SU-DHL-6 (cell line): ENCODE measurements around the gene ATP13A3.

ENCODE experiments used
- H2AFZ ChIP-seq: fragments of 200-600 bp; sonication (generic); 2 replicates; pipeline ENCODE4 v1.6.1; 2014; ENCODE audit warnings: low read depth, mild to moderate bottlenecking, moderate library complexity, mixed read lengths, antibody characterized with exemption, low read length; ENCODE audit not compliant: severe bottlenecking
- H3F3A ChIP-seq: fragments of 200-600 bp; shearing (Covaris generic); 2 replicates; pipeline ENCODE4 v1.6.0; 2016; ENCODE audit warnings: antibody characterized with exemption, mild to moderate bottlenecking; ENCODE audit not compliant: insufficient read depth
- H3K27ac ChIP-seq: fragments of 200-600 bp; sonication (generic); 2 replicates; pipeline ENCODE4 v1.5.1; 2016; ENCODE audit warnings: low read depth, mild to moderate bottlenecking, low read length, moderate library complexity, mixed read lengths
- H3K27me3 ChIP-seq: fragments of 200-600 bp; sonication (generic), shearing (Covaris generic); 2 replicates; pipeline ENCODE4 v1.6.0; 2014; ENCODE audit warnings: mild to moderate bottlenecking, low read length
- H3K36me3 ChIP-seq: fragments of 200-600 bp; sonication (generic); 2 replicates; pipeline ENCODE4 v1.6.1; 2014; ENCODE audit warnings: mild to moderate bottlenecking, low read length, mixed read lengths
- H3K4me2 ChIP-seq: fragments of 300-600, 200-600 bp; shearing (Covaris generic), sonication (generic); 2 replicates; pipeline ENCODE4 v1.6.0; 2014; ENCODE audit warnings: low read length, low read depth, mild to moderate bottlenecking; ENCODE audit not compliant: poor library complexity, severe bottlenecking
- H3K4me3 ChIP-seq: fragments of 200-600 bp; sonication (generic); 2 replicates; pipeline ENCODE4 v1.5.1; 2014; ENCODE audit warnings: antibody characterized with exemption, low read length, mild to moderate bottlenecking, mixed read lengths; ENCODE audit not compliant: insufficient read depth, poor library complexity, severe bottlenecking
- H3K79me2 ChIP-seq: fragments of 200-600 bp; sonication (generic); 2 replicates; pipeline ENCODE4 v1.6.1; 2014; ENCODE audit warnings: mild to moderate bottlenecking, low read length, moderate library complexity; ENCODE audit not compliant: insufficient read depth
- H3K9ac ChIP-seq: fragments of 200-600 bp; sonication (generic); 2 replicates; pipeline ENCODE4 v1.7.0; 2014; ENCODE audit warnings: mild to moderate bottlenecking, low read length
- H3K9me2 ChIP-seq: fragments of 200-600 bp; sonication (generic); replicated peaks from 2 replicates; pipeline ENCODE4 v1.6.1; 2014; ENCODE audit warnings: low read length; ENCODE audit not compliant: insufficient read depth
- H3K9me3 ChIP-seq: fragments of 200-600 bp; sonication (generic); 2 replicates; pipeline ENCODE4 v1.6.1; 2014; ENCODE audit warnings: low read length, mixed read lengths; ENCODE audit not compliant: insufficient read depth
- H4K20me1 ChIP-seq: fragments of 200-600 bp; sonication (generic); 2 replicates; pipeline ENCODE4 v1.6.1; 2014; ENCODE audit warnings: low read depth, mild to moderate bottlenecking, antibody characterized with exemption, low read length, moderate library complexity, mixed read lengths
- CTCF ChIP-seq: fragments of 200-600 bp; sonication (generic); IDR thresholded peaks from one replicate; pipeline ENCODE4 v1.5.1; 2017; ENCODE audit warnings: antibody characterized with exemption, mild to moderate bottlenecking, low read length, moderate library complexity; ENCODE audit not compliant: insufficient read depth, poor library complexity, severe bottlenecking
- EZH2phosphoT487 ChIP-seq: fragments of 200-600 bp; sonication (generic), shearing (Covaris generic); conservative IDR thresholded peaks from 2 replicates; pipeline ENCODE4 v1.6.1; 2018; ENCODE audit warnings: mild to moderate bottlenecking, antibody characterized with exemption, low read length, moderate library complexity, mixed read lengths

The ATP13A3 gene

GRCh38 chr3:194404365-194405140 is 82.2 kb downstream of the ATP13A3 start:
- Histone ChIP-seq H3K79me2 (no peaks in the 10 kb centered on the region), H3K4me3 (no peak overlapping the region), H3F3A (peaks cover 24% of the 10 kb centered on the region), H3K9ac (no peak overlapping the region), H2AFZ (no peak overlapping the region), H3K27me3 (no peaks in the 10 kb centered on the region), H3K9me3 (no peaks in the 10 kb centered on the region), H3K9me2 (no peaks in the 10 kb centered on the region), H3K4me2 (no peak overlapping the region), H3K27ac (no peak overlapping the region), H3K36me3 (peaks cover 7% of the 10 kb centered on the region; the same call in 1 of the 2 replicates), H4K20me1 (no peaks in the 10 kb centered on the region)
- peak; percentile 74 for TF ChIP-seq CTCF
- TF ChIP-seq EZH2phosphoT487 = no peak

GRCh38 chr3:194401868-194402329 is 84.9 kb downstream of the ATP13A3 start:
- H4K20me1 ChIP-seq = no peaks in the 10 kb centered on the region
- no peaks in the 10 kb centered on the region for H3K9me2 ChIP-seq

GRCh38 chr3:194401346-194401745 is 85.5 kb downstream of the ATP13A3 start:
- no peak overlapping the region for H2AFZ ChIP-seq
- no peak overlapping the region for H3K27ac ChIP-seq
- H3K9me2 ChIP-seq = no peaks in the 10 kb centered on the region
- peaks cover 7% of the 10 kb centered on the region; the same call in 1 of the 2 replicates for H3K36me3 ChIP-seq
- no peak overlapping the region for H3K4me2 ChIP-seq
- peaks cover 18% of the 10 kb centered on the region for H3F3A ChIP-seq
- no peak overlapping the region for H3K9ac ChIP-seq
- no peaks in the 10 kb centered on the region for H3K79me2 ChIP-seq
- no peaks in the 10 kb centered on the region for H3K27me3 ChIP-seq
- H3K4me3 ChIP-seq = no peak overlapping the region
- no peaks in the 10 kb centered on the region for H4K20me1 ChIP-seq
- H3K9me3 ChIP-seq = no peaks in the 10 kb centered on the region
- TF ChIP-seq EZH2phosphoT487 (no peak), CTCF (no peak)

More at GRCh38 chr3:194401868-194402329, 84.9 kb downstream of the ATP13A3 start:
- no peak overlapping the region for H3K9ac ChIP-seq
- H3F3A ChIP-seq = peaks cover 23% of the 10 kb centered on the region
- TF ChIP-seq EZH2phosphoT487 (no peak), CTCF (no peak)
- H3K36me3 ChIP-seq = peaks cover 7% of the 10 kb centered on the region; the same call in 1 of the 2 replicates
- H3K27me3 ChIP-seq = no peaks in the 10 kb centered on the region
- H3K4me2 ChIP-seq = no peak overlapping the region
- H3K79me2 ChIP-seq = no peaks in the 10 kb centered on the region
- no peaks in the 10 kb centered on the region for H3K9me3 ChIP-seq
- H2AFZ ChIP-seq = no peak overlapping the region
- no peak overlapping the region for H3K27ac ChIP-seq
- no peak overlapping the region for H3K4me3 ChIP-seq
